Measurements from ENCODE around the gene PTCD3. TPM values are rescaled to one million over a fixed set of nuclear protein-coding genes. Genes with fewer than 3 reads are reported as not detected.
A peak's percentile ranks its signal among the peaks of the same experiment; 100 is the strongest.

Gene PTCD3
- total RNA-seq, 2 experiments from 2014 or later = 136 to 139 TPM

- Mint-ChIP-seq H3K36me3 (ENCODE audit: low read depth) (peaks cover 59% of the 10 kb centered on the region), H3K9me3 (ENCODE audit: insufficient read depth) (no peaks in the 10 kb centered on the region), H3K27me3 (ENCODE audit: low read depth) (no peaks in the 10 kb centered on the region), H3K4me3 (no peak overlapping the region), H3K27ac (no peak overlapping the region), H3K4me1 (ENCODE audit: low read depth) (peaks cover 5% of the 10 kb centered on the region)
- no peak for ATAC-seq
- ChIA-PET POLR2A (interaction anchor here (0.6 to 1.3 kb wide), 3 partner anchors 9 to 45 kb away, joined by 3 to 4 read pairs (median 3); partner anchors contain the start of gene IMMT), CTCF (interaction anchor here (0.6 kb wide), 1 partner anchor 50 kb away, joined by 5 read pairs; no protein-coding TSS in a partner anchor)
- no peak for DNase-seq
These were observed 44.5 kb downstream of the PTCD3 start for GRCh38 chr2:86150502-86150901.

GRCh38 chr2:86157009-86157556 is 51.0 kb downstream of the PTCD3 start:
- no peak overlapping the region for H3K4me3 Mint-ChIP-seq
- POLR2A ChIA-PET = no interaction called here
- H3K36me3 Mint-ChIP-seq (ENCODE audit: low read depth) = peaks cover 54% of the 10 kb centered on the region

GRCh38 chr2:86158286-86158685 is 52.3 kb downstream of the PTCD3 start:
- DNase-seq = no peak
- POLR2A ChIA-PET = no interaction called here
- no peak overlapping the region for H3K27ac Mint-ChIP-seq
- no peak overlapping the region for H3K4me3 Mint-ChIP-seq
- H3K27me3 Mint-ChIP-seq (ENCODE audit: low read depth) = no peaks in the 10 kb centered on the region
- H3K4me1 Mint-ChIP-seq (ENCODE audit: low read depth) = no peaks in the 10 kb centered on the region
- no peak for ATAC-seq
- CTCF ChIA-PET = no interaction called here
- H3K9me3 Mint-ChIP-seq (ENCODE audit: insufficient read depth) = no peaks in the 10 kb centered on the region
- peaks cover 58% of the 10 kb centered on the region for H3K36me3 Mint-ChIP-seq (ENCODE audit: low read depth)

More at GRCh38 chr2:86157009-86157556, 51.0 kb downstream of the PTCD3 start:
- Mint-ChIP-seq H3K9me3 (ENCODE audit: insufficient read depth) (no peaks in the 10 kb centered on the region), H3K27ac (no peak overlapping the region), H3K4me1 (ENCODE audit: low read depth) (no peaks in the 10 kb centered on the region), H3K27me3 (ENCODE audit: low read depth) (no peaks in the 10 kb centered on the region)
- CTCF ChIA-PET = no interaction called here
- ATAC-seq (no peak), DNase-seq (no peak)

- Mint-ChIP-seq H3K4me3 (no peak overlapping the region), H3K9me3 (ENCODE audit: insufficient read depth) (no peaks in the 10 kb centered on the region), H3K27me3 (ENCODE audit: low read depth) (no peaks in the 10 kb centered on the region), H3K4me1 (ENCODE audit: low read depth) (no peaks in the 10 kb centered on the region), H3K27ac (no peak overlapping the region), H3K36me3 (ENCODE audit: low read depth) (peaks cover 61% of the 10 kb centered on the region)
- DNase-seq = no peak
- ATAC-seq = no peak
- CTCF ChIA-PET = no interaction called here
- POLR2A ChIA-PET = interaction anchor here (1.1 kb wide), 1 partner anchor 9 kb away, joined by 3 read pairs; no protein-coding TSS in a partner anchor
These were observed 54.3 kb downstream of the PTCD3 start for GRCh38 chr2:86160156-86160952.

- ChIA-PET CTCF (no interaction called here), POLR2A (no interaction called here)
- H3K4me1 Mint-ChIP-seq (ENCODE audit: low read depth) = peaks cover 6% of the 10 kb centered on the region
- no peak overlapping the region for H3K4me3 Mint-ChIP-seq
- no peak for ATAC-seq
- no peak for DNase-seq
- H3K27ac Mint-ChIP-seq = no peak overlapping the region
- no peaks in the 10 kb centered on the region for H3K27me3 Mint-ChIP-seq (ENCODE audit: low read depth)
- peaks cover 57% of the 10 kb centered on the region for H3K36me3 Mint-ChIP-seq (ENCODE audit: low read depth)
- H3K9me3 Mint-ChIP-seq (ENCODE audit: insufficient read depth) = no peaks in the 10 kb centered on the region
These were observed 64.4 kb downstream of the PTCD3 start for GRCh38 chr2:86170449-86170848.

- H3K36me3 Mint-ChIP-seq (ENCODE audit: low read depth) = peaks cover 59% of the 10 kb centered on the region
- H3K4me3 Mint-ChIP-seq = no peak overlapping the region
- no peak overlapping the region for H3K27ac Mint-ChIP-seq
- ChIA-PET POLR2A (no interaction called here), CTCF (no interaction called here)
- no peaks in the 10 kb centered on the region for H3K9me3 Mint-ChIP-seq (ENCODE audit: insufficient read depth)
- ATAC-seq = no peak
- DNase-seq = no peak
- H3K4me1 Mint-ChIP-seq (ENCODE audit: low read depth) = peaks cover 10% of the 10 kb centered on the region
- no peaks in the 10 kb centered on the region for H3K27me3 Mint-ChIP-seq (ENCODE audit: low read depth)
These were observed 65.3 kb downstream of the PTCD3 start for GRCh38 chr2:86171295-86171694.

GRCh38 chr2:86172610-86173009 is 66.6 kb downstream of the PTCD3 start:
- Mint-ChIP-seq H3K9me3 (ENCODE audit: insufficient read depth) (no peaks in the 10 kb centered on the region), H3K27ac (peak overlapping the region; percentile 8), H3K4me1 (ENCODE audit: low read depth) (peaks cover 10% of the 10 kb centered on the region), H3K36me3 (ENCODE audit: low read depth) (peaks cover 60% of the 10 kb centered on the region), H3K4me3 (no peak overlapping the region), H3K27me3 (ENCODE audit: low read depth) (no peaks in the 10 kb centered on the region)
- CTCF ChIA-PET = no interaction called here
- DNase-seq = no peak
- no peak for ATAC-seq
- POLR2A ChIA-PET = no interaction called here

- ChIA-PET CTCF (no interaction called here), POLR2A (no interaction called here)
- Mint-ChIP-seq H3K27me3 (ENCODE audit: low read depth) (no peaks in the 10 kb centered on the region), H3K36me3 (ENCODE audit: low read depth) (peaks cover 62% of the 10 kb centered on the region), H3K27ac (no peak overlapping the region), H3K9me3 (ENCODE audit: insufficient read depth) (no peaks in the 10 kb centered on the region), H3K4me1 (ENCODE audit: low read depth) (peaks cover 10% of the 10 kb centered on the region), H3K4me3 (no peak overlapping the region)
- ATAC-seq = no peak
- DNase-seq = no peak
These were observed 68.4 kb downstream of the PTCD3 start for GRCh38 chr2:86174445-86174844.

- Mint-ChIP-seq H3K27me3 (ENCODE audit: low read depth) (no peaks in the 10 kb centered on the region), H3K27ac (peak overlapping the region; percentile 0), H3K36me3 (ENCODE audit: low read depth) (peaks cover 58% of the 10 kb centered on the region), H3K9me3 (ENCODE audit: insufficient read depth) (no peaks in the 10 kb centered on the region), H3K4me3 (no peak overlapping the region), H3K4me1 (ENCODE audit: low read depth) (peaks cover 10% of the 10 kb centered on the region)
- no peak for ATAC-seq
- POLR2A ChIA-PET = interaction anchor here (0.6 to 0.7 kb wide), 2 partner anchors 31 to 321 kb away, joined by 3 read pairs; no protein-coding TSS in a partner anchor
- no peak for DNase-seq
- CTCF ChIA-PET = interaction anchor here (1.7 to 1.8 kb wide), 2 partner anchors 19 to 45 kb away, joined by 6 read pairs; partner anchors contain the start of gene IMMT
These were observed 69.8 kb downstream of the PTCD3 start for GRCh38 chr2:86175828-86176227.

- Mint-ChIP-seq H3K4me1 (ENCODE audit: low read depth) (peaks cover 10% of the 10 kb centered on the region), H3K9me3 (ENCODE audit: insufficient read depth) (no peaks in the 10 kb centered on the region), H3K36me3 (ENCODE audit: low read depth) (peaks cover 54% of the 10 kb centered on the region), H3K27me3 (ENCODE audit: low read depth) (no peaks in the 10 kb centered on the region), H3K27ac (no peak overlapping the region), H3K4me3 (no peak overlapping the region)
- CTCF ChIA-PET = interaction anchor here (1.7 to 1.8 kb wide), 2 partner anchors 18 to 44 kb away, joined by 6 read pairs; partner anchors contain the start of gene IMMT
- no peak for DNase-seq
- POLR2A ChIA-PET = interaction anchor here (0.6 to 0.7 kb wide), 4 partner anchors 26 to 359 kb away, joined by 3 to 4 read pairs (median 3); no protein-coding TSS in a partner anchor
- no peak for ATAC-seq
These were observed 70.6 kb downstream of the PTCD3 start for GRCh38 chr2:86176597-86176996.

GRCh38 chr2:86185517-86186212 is 79.6 kb downstream of the PTCD3 start:
- peak; percentile 69 for ATAC-seq
- ChIA-PET CTCF (interaction anchor here (0.8 to 3.4 kb wide), 6 partner anchors 9 to 608 kb away, joined by 3 to 23 read pairs (median 3); partner anchors contain the start of gene IMMT), POLR2A (interaction anchor here (0.7 to 3.7 kb wide), 2 partner anchors 10 to 150 kb away, joined by 3 to 29 read pairs; partner anchors contain the start of gene IMMT)
- Mint-ChIP-seq H3K9me3 (ENCODE audit: insufficient read depth) (no peaks in the 10 kb centered on the region), H3K4me3 (peak overlapping the region; percentile 58), H3K36me3 (ENCODE audit: low read depth) (peaks cover 42% of the 10 kb centered on the region), H3K4me1 (ENCODE audit: low read depth) (peaks cover 73% of the 10 kb centered on the region), H3K27me3 (ENCODE audit: low read depth) (no peaks in the 10 kb centered on the region), H3K27ac (peak overlapping the region; percentile 94)
- no peak for DNase-seq
